ENCODE measurements around the gene EYA2. TPM values are rescaled to one million over a fixed set of nuclear protein-coding genes. Genes with fewer than 3 reads are reported as not detected.

EYA2 gene
- total and polyA plus RNA-seq, 2 donors (not counting 3 experiments of a cell fraction or from before 2014, with no cell fraction given), result not detected

- POLR2A ChIA-PET, result interaction anchor here (0.6 kb wide), 1 partner anchor 421 kb away, joined by 3 read pairs; no protein-coding TSS in a partner anchor
- no peaks in the 10 kb centered on the region for H3K27me3 ChIP-seq (ENCODE audit: control insufficient read depth in 2 of 2, insufficient read depth in 2 of 2, low read length in 2 of 2)
- DNase-seq (ENCODE audit: low read depth, low spot score) (no peak), FAIRE-seq (no peak)
- peaks cover 6% of the 10 kb centered on the region for H3K79me2 ChIP-seq (ENCODE audit: control insufficient read depth, insufficient read depth, low read length)
- no peaks in the 10 kb centered on the region for H4K20me1 ChIP-seq (replicated peaks; ENCODE audit: control insufficient read depth, extremely low read depth, insufficient read depth, low read length)
- dilution Hi-C loops (cut with MboI; ENCODE audit: extremely low pct_ligation_motif_present, low sequenced_read_pairs), result no loop called here
- H3K4me3 ChIP-seq (replicated peaks in 1 of 3; ENCODE audit: insufficient read depth in 1 of 3, low read depth in 1 of 3, low read length in 3 of 3), result no peak overlapping the region
- H3K9ac ChIP-seq (replicated peaks; ENCODE audit: extremely low read depth, insufficient read depth, low read length), result no peak overlapping the region
- H2AFZ ChIP-seq (ENCODE audit: low read depth, low read length), result no peak overlapping the region
- BruUV-seq (replicated peaks), result no TSS peak
- CTCF ChIA-PET, result no interaction called here
- no peaks in the 10 kb centered on the region for H3K9me3 ChIP-seq (replicated peaks; ENCODE audit: control insufficient read depth, insufficient read depth, low read length)
- H3K4me1 ChIP-seq (ENCODE audit: control insufficient read depth, extremely low read depth, insufficient read depth, low read length), result peaks cover 6% of the 10 kb centered on the region
- H3K4me2 ChIP-seq (ENCODE audit: insufficient read depth, low read length), result no peak overlapping the region
- TF ChIP-seq JUN (IDR thresholded peaks at IDR 0.05; ENCODE audit: borderline replicate concordance, insufficient read depth, insufficient read length, low read depth) (no peak), POLR2A (IDR thresholded peaks at IDR 0.05; ENCODE audit: low read depth, low read length) (no peak), EZH2 (IDR thresholded peaks at IDR 0.05; ENCODE audit: borderline replicate concordance, low read depth, low read length, severe bottlenecking) (no peak), CTCF (IDR thresholded peaks at IDR 0.05; ENCODE audit: extremely low read depth in 1 of 2, insufficient read depth in 1 of 2, low read depth in 1 of 2, low read length in 2 of 2) (no peak), GATA2 (IDR thresholded peaks at IDR 0.05; ENCODE audit: insufficient read depth, insufficient read length, low read depth, low read length) (no peak), POLR2AphosphoS5 (IDR thresholded peaks at IDR 0.05; ENCODE audit: insufficient read depth, low read depth, low read length) (no peak), MAX (IDR thresholded peaks at IDR 0.05; ENCODE audit: insufficient read depth, insufficient read length) (no peak), FOS (IDR thresholded peaks at IDR 0.05; ENCODE audit: borderline replicate concordance, insufficient read depth, low read length) (no peak), MYC (IDR thresholded peaks at IDR 0.05; ENCODE audit: low read depth, low read length) (no peak)
- intact Hi-C loops (cut with micrococcal nuclease), result no loop called here
- H3K9me1 ChIP-seq (replicated peaks; ENCODE audit: control insufficient read depth, extremely low read depth, insufficient read depth, low read length), result no peaks in the 10 kb centered on the region
- peaks cover 40 to 44% of the 10 kb centered on the region in 2 experiments for H3K36me3 ChIP-seq (ENCODE audit: control insufficient read depth in 2 of 2, extremely low read depth in 1 of 2, insufficient read depth in 2 of 2, low read length in 2 of 2)
- H3K27ac ChIP-seq (ENCODE audit: insufficient read depth, low read depth, low read length), result no peak overlapping the region
Observed at GRCh38 chr20:47210470-47210869, 315.8 kb downstream of the EYA2 start.

Data from endothelial cell of umbilical vein (primary cell).